Measurements from ENCODE around the gene USP22. TPM values are rescaled to one million over a fixed set of nuclear protein-coding genes. Genes with fewer than 3 reads are reported as not detected.

The USP22 gene
- total and polyA plus RNA-seq, 8 donors: 28.1 to 394 (median 161) TPM

DNA sequence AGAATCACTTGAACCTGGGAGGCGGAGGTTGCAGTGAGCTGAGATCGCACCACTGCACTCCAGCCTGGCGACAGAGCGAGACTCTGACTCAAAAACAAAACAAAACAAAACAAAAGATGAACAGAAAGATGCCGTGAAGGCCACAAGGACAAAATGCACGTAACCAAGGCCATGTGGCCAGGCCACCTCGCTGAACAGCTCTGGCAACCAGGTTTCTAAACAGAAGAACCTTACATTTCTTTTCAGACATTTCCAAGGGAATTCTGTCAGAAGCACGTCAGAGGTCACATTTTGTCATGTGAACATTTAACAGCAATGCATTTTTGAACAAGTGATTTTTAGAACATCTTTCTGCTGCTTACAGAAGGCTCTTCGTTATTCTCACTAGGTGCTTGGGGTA, 28.8 kb downstream of the USP22 start:
- 79 to 89% (median 86%) methylated on average over 9 of the region's 9 CpGs for WGBS, 5 donors

DNA sequence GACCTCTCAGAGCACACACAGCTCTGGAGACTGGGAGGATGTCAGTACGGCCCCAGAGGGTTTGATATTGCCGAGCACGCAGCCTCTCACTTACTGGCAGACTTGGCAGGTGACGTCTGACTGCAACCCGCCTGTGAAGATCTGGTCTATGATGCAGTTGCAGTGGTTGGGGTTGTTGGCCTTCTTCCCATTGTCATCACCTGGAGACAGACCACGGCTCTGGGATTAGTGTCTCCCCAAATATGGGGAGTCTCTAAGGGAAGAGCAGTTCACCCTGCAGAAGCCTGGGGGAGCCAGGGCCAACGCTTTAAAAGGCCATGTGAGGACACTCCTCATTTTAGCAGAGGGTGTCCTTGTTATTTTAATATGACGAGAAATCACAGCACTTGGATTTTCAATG, 30.1 kb downstream of the USP22 start:
- H3K27me3 ChIP-seq: no peaks in the 10 kb centered on the region
- peaks cover 0 to 23% (median 6%) of the 10 kb centered on the region in 4 donors for H3K4me1 ChIP-seq
- no peak overlapping the region for H3K4me3 ChIP-seq
- DNase-seq: no peak
- H3K9me3 ChIP-seq: no peaks in the 10 kb centered on the region
- peaks cover 96 to 100% (median 100%) of the 10 kb centered on the region in 4 donors for H3K36me3 ChIP-seq
- no peak for TF ChIP-seq POLR2AphosphoS5 (IDR thresholded peaks at IDR 0.05)
- no peak for TF ChIP-seq CTCF (IDR thresholded peaks at IDR 0.05)
- no peak for TF ChIP-seq POLR2A (IDR thresholded peaks at IDR 0.05)
- TF ChIP-seq EP300 (IDR thresholded peaks at IDR 0.05): no peak
- intact Hi-C loops (cut with DNase I; ENCODE audit: low total_unique reads): no loop called here
- peak overlapping the region in 2 of 5 donors; percentile 3 to 31 for H3K27ac ChIP-seq
- WGBS, 5 donors: 67 to 92% (median 84%) methylated on average over 7 to 8 of the region's 8 CpGs

More for the DNA sequence above, 28.8 kb downstream of the USP22 start:
- peaks cover 0 to 32% (median 11%) of the 10 kb centered on the region in 4 donors for H3K4me1 ChIP-seq
- no peaks in the 10 kb centered on the region for H3K27me3 ChIP-seq
- no peak overlapping the region for H3K27ac ChIP-seq
- no peaks in the 10 kb centered on the region for H3K9me3 ChIP-seq
- TF ChIP-seq POLR2AphosphoS5 (IDR thresholded peaks at IDR 0.05) (no peak), CTCF (IDR thresholded peaks at IDR 0.05) (no peak), EP300 (IDR thresholded peaks at IDR 0.05) (no peak), POLR2A (IDR thresholded peaks at IDR 0.05) (no peak)
- no peak overlapping the region for H3K4me3 ChIP-seq
- no peak for DNase-seq
- intact Hi-C loops (cut with DNase I; ENCODE audit: low total_unique reads): no loop called here
- H3K36me3 ChIP-seq: peaks cover 97 to 100% (median 100%) of the 10 kb centered on the region in 4 donors

- peaks cover 0 to 23% (median 5%) of the 10 kb centered on the region in 4 donors for H3K4me1 ChIP-seq
- WGBS, 5 donors: 84 to 89% (median 85%) methylated on average over 23 to 27 of the region's 27 CpGs
- H3K36me3 ChIP-seq: peaks cover 95 to 100% (median 100%) of the 10 kb centered on the region in 4 donors
- H3K4me3 ChIP-seq: no peak overlapping the region
- no peak for DNase-seq
- TF ChIP-seq POLR2A (IDR thresholded peaks at IDR 0.05): no peak
- TF ChIP-seq EP300 (IDR thresholded peaks at IDR 0.05): no peak
- TF ChIP-seq CTCF (IDR thresholded peaks at IDR 0.05): no peak
- TF ChIP-seq POLR2AphosphoS5 (IDR thresholded peaks at IDR 0.05): no peak
- intact Hi-C loops (cut with DNase I; ENCODE audit: low total_unique reads): no loop called here
- no peak overlapping the region for H3K27ac ChIP-seq
- H3K27me3 ChIP-seq: no peaks in the 10 kb centered on the region
- H3K9me3 ChIP-seq: no peaks in the 10 kb centered on the region
Measured at GRCh38 chr17:21010705-21011596, 31.9 kb downstream of the USP22 start.

DNA sequence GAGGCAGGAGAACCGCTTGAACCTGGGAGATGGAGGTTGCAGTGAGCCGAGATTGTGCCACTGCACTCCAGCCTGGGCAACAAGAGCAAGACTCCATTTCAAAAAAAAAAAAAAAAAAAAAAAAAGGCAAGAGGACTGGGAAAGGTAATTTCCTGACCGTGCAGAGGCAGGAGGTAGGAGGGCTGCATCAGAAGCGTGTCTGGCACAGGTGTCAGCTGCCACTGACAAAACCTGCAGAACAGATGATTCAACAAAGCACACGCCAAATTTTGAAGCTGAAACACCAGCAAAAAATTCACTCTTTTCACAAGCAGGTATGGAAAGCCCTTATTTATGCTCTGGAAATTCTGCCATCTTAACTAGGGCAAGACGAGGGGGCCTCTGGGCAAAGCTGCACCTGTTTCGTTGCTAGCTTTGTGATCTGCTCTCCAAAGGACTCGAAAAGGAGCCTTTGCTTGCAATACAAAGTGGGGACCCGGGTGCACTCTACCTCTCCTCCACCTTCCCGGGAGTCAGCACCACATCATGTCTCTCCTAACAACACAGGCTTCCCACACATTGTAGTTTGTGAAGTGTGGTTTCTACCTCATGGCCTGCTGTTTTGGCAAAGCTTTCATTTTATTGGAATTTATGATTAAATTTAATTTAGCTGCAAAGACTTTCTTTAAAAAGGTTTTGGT, 33.7 kb downstream of the USP22 start:
- 79 to 88% (median 87%) methylated on average over 10 of the region's 10 CpGs for WGBS, 5 donors
- peaks cover 95 to 100% (median 100%) of the 10 kb centered on the region in 4 donors for H3K36me3 ChIP-seq
- no peak overlapping the region for H3K27ac ChIP-seq
- DNase-seq: no peak
- no peaks in the 10 kb centered on the region for H3K27me3 ChIP-seq
- H3K4me3 ChIP-seq: no peak overlapping the region
- intact Hi-C loops (cut with DNase I; ENCODE audit: low total_unique reads): no loop called here
- H3K9me3 ChIP-seq: no peaks in the 10 kb centered on the region
- H3K4me1 ChIP-seq: peaks cover 0 to 15% (median 8%) of the 10 kb centered on the region in 4 donors
- TF ChIP-seq POLR2A (IDR thresholded peaks at IDR 0.05) (no peak), CTCF (IDR thresholded peaks at IDR 0.05) (no peak), POLR2AphosphoS5 (IDR thresholded peaks at IDR 0.05) (no peak), EP300 (IDR thresholded peaks at IDR 0.05) (no peak)

All from stomach (tissue), 9 donors.